PC-9 (cell line): Measurements from ENCODE around the gene DICER1. TPM values are rescaled to one million over a fixed set of nuclear protein-coding genes. Genes with fewer than 3 reads are reported as not detected.

Source experiments
- BruUV-seq: library from RNA; stranded (reverse); fragments of 400-500 nt; replicated peaks from 2 replicates; lab custom pipeline; 2021; lab: Mats Ljungman, UMichigan
- CTCF ChIA-PET: fragments of 300-600 bp; sonication (Branson Sonifier 250); formaldehyde crosslinking; loops from one replicate; lab custom pipeline; 2022; ENCODE audit warnings: antibody characterized with exemption; lab: Charles Lee
- POLR2A ChIA-PET: fragments of 300-600 bp; sonication (Branson Sonifier 250); formaldehyde crosslinking; loops from one replicate; lab custom pipeline; 2022; ENCODE audit warnings: antibody characterized with exemption; ENCODE audit not compliant: unreplicated experiment; lab: Charles Lee
- DNase-seq, 2 experiments: peaks; one replicate each; pipeline versions ENCODE4 v3.0.0 to v3.0.0-alpha.2; 2015 to 2022; ENCODE audit warnings: mixed read lengths in 1 of 2
- H2AFZ ChIP-seq: fragments of 200-600 bp; sonication (generic); 2 replicates; pipeline ENCODE4 v1.8.1; 2017; ENCODE audit warnings: antibody characterized with exemption
- H3F3A ChIP-seq: fragments of 200-600 bp; sonication (generic); 2 replicates; pipeline ENCODE4 v1.8.1; 2017; ENCODE audit warnings: antibody characterized with exemption, mild to moderate bottlenecking, low read depth; ENCODE audit not compliant: insufficient read depth
- H3K27ac ChIP-seq: fragments of 200-600 bp; sonication (generic); 2 replicates; pipeline ENCODE4 v1.6.1; 2016; ENCODE audit warnings: mixed run types
- H3K27me3 ChIP-seq: fragments of 200-600 bp; sonication (generic); 2 replicates; pipeline ENCODE4 v1.6.1; 2016; ENCODE audit warnings: low read depth, mixed run types; ENCODE audit not compliant: insufficient read depth
- H3K36me3 ChIP-seq: fragments of 200-600 bp; sonication (generic); 2 replicates; pipeline ENCODE4 v1.6.1; 2016; ENCODE audit warnings: low read depth, mixed run types
- H3K4me1 ChIP-seq: fragments of 200-600 bp; sonication (generic); replicated peaks from 2 replicates; pipeline ENCODE4 v1.6.1; 2016; ENCODE audit warnings: mixed run types; ENCODE audit not compliant: insufficient read depth
- H3K4me2 ChIP-seq: fragments of 200-600 bp; sonication (generic); 2 replicates; pipeline ENCODE4 v1.6.1; 2017; ENCODE audit warnings: mixed run types
- H3K4me3 ChIP-seq: fragments of 200-600 bp; sonication (generic); 2 replicates; pipeline ENCODE4 v1.6.1; 2016; ENCODE audit warnings: mixed run types
- H3K79me2 ChIP-seq: fragments of 200-600 bp; sonication (generic); 2 replicates; pipeline ENCODE4 v1.6.1; 2017; ENCODE audit warnings: low read depth, mixed run types
- H3K9me2 ChIP-seq: fragments of 200-600 bp; sonication (generic); 2 replicates; pipeline ENCODE4 v1.8.1; 2017; ENCODE audit warnings: mild to moderate bottlenecking; ENCODE audit not compliant: insufficient read depth
- H3K9me3 ChIP-seq: fragments of 200-600 bp; sonication (generic); 2 replicates; pipeline ENCODE4 v1.8.1; 2016; ENCODE audit warnings: low read depth; ENCODE audit not compliant: insufficient read depth
- H4K20me1 ChIP-seq: fragments of 200-600 bp; sonication (generic); 2 replicates; pipeline ENCODE4 v1.8.1; 2017; ENCODE audit not compliant: insufficient read depth
- EZH2 ChIP-seq: fragments of 200-600 bp; sonication (generic); IDR thresholded peaks from 2 replicates; pipeline ENCODE4 v1.8.0; 2017; ENCODE audit warnings: antibody characterized with exemption, low read depth
- intact Hi-C: fragments of 100-400 bp; cut with micrococcal nuclease; formaldehyde crosslinking; loops from one replicate; pipeline ENCODE4 v1.10.0; 2022; ENCODE audit not compliant: unreplicated experiment
- total RNA-seq: library from RNA; stranded (reverse); gene quantifications from 2 replicates; pipeline ENCODE4 v1.2.3, GENCODE V29; 2021
- TF ChIP-seq, protein P1 (sequence below): fragments of 200-600 bp; sonication (generic); conservative IDR thresholded peaks from 2 replicates; pipeline ENCODE4 v1.6.1; 2017; ENCODE audit warnings: mixed run types, antibody characterized with exemption, mild to moderate bottlenecking, moderate library complexity

DICER1 gene
- total RNA-seq, 1 experiment from 2014 or later: 15.1 TPM

DNA sequence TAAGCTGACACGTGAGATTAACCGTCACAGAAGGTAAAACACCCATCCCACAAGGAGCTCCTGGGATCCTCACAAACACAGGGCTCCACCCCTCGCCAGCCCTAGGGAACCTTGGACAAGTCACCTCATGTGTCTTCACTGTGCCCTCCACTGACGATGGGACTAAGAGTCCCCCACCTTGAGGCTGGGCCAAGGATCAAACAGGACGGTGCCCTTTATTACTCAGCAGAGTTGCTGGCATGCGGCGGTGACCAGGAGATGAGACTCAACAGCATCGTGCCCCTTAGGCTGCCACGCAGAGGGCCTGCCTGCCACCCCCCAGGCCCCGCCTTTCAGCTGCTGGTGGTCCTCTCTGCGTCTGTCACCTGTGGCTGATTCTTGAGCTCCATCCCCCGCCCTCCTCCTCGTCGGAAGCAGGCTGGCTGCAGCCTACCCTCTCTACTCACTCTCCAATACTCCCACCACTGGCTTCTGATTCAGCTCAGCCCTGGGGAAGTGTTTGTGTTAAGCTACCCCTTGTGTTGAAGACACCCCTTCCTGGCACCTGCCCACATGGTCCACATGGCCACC, 105.2 kb downstream of the DICER1 start:
- ChIA-PET CTCF (no interaction called here), POLR2A (no interaction called here)
- Histone ChIP-seq H3K4me3 (no peak overlapping the region), H3K36me3 (no peaks in the 10 kb centered on the region), H3K4me2 (no peak overlapping the region), H3K79me2 (no peaks in the 10 kb centered on the region), H3F3A (no peaks in the 10 kb centered on the region), H3K27ac (no peak overlapping the region), H3K9me2 (no peaks in the 10 kb centered on the region), H4K20me1 (no peaks in the 10 kb centered on the region), H3K27me3 (peaks cover 33% of the 10 kb centered on the region), H3K4me1 (no peaks in the 10 kb centered on the region), H3K9me3 (no peaks in the 10 kb centered on the region), H2AFZ (no peak overlapping the region)
- BruUV-seq: no TSS peak
- intact Hi-C loops: no loop called here
- no peak for DNase-seq
- TF ChIP-seq EZH2: no peak
- TF ChIP-seq, protein P1, sequence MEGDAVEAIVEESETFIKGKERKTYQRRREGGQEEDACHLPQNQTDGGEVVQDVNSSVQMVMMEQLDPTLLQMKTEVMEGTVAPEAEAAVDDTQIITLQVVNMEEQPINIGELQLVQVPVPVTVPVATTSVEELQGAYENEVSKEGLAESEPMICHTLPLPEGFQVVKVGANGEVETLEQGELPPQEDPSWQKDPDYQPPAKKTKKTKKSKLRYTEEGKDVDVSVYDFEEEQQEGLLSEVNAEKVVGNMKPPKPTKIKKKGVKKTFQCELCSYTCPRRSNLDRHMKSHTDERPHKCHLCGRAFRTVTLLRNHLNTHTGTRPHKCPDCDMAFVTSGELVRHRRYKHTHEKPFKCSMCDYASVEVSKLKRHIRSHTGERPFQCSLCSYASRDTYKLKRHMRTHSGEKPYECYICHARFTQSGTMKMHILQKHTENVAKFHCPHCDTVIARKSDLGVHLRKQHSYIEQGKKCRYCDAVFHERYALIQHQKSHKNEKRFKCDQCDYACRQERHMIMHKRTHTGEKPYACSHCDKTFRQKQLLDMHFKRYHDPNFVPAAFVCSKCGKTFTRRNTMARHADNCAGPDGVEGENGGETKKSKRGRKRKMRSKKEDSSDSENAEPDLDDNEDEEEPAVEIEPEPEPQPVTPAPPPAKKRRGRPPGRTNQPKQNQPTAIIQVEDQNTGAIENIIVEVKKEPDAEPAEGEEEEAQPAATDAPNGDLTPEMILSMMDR: no peak

DNA sequence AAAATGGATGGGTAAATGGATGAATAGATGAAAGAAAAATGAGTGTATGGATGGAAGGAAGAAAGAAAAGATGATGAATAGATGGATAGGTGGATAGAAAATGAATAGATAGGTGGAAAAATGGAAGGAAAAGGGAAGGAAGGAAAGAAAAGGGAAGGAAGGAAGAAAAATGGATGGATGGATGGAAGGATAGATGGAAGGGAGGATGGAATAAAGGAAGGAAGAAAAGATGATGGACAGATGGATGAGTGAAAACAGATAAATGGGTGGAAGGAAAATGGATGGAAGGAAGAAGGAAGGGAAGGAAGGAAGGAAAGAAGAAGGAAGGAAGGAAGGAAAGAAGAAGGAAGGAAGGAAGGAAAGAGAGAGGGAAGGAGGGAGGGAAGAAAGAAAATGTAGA, 107.4 kb downstream of the DICER1 start:
- Histone ChIP-seq H3K27me3 (peaks cover 51% of the 10 kb centered on the region), H3K36me3 (no peaks in the 10 kb centered on the region), H3F3A (no peaks in the 10 kb centered on the region), H3K27ac (no peak overlapping the region), H3K9me3 (no peaks in the 10 kb centered on the region), H3K79me2 (no peaks in the 10 kb centered on the region), H3K4me1 (no peaks in the 10 kb centered on the region), H3K4me2 (no peak overlapping the region), H4K20me1 (no peaks in the 10 kb centered on the region), H3K9me2 (no peaks in the 10 kb centered on the region), H3K4me3 (no peak overlapping the region), H2AFZ (no peak overlapping the region)
- DNase-seq: no peak
- TF ChIP-seq EZH2: no peak
- TF ChIP-seq, protein P1: no peak
- CTCF ChIA-PET: no interaction called here
- POLR2A ChIA-PET: no interaction called here
- no TSS peak for BruUV-seq
- intact Hi-C loops: no loop called here

DNA sequence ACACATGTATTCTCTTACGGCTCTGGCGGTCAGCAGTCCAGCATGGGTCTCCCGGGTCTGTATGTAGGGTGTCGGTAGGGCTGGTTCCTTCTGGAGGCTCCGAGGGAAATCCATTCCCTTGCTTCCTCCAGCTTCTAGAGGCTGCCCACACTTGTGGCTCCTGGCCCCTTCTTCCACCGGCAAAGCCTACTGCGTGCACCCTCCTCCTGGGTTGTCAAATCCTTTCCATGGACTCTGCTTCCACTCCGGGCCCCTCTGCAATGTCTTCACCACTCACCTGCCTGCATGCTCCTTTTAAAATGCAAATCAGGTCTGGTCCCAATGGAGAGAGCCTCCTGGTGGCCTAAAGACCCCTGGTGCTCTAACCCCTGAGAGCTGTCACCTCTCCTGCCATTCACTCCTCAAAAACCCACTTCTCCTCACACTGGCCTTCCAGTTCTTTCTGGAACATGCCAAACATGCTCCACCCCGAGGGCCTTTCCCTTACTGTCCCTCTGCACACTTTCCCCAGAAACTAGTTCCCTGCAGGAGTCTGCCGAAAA, 108.5 kb downstream of the DICER1 start:
- Histone ChIP-seq H4K20me1 (no peaks in the 10 kb centered on the region), H3K4me3 (no peak overlapping the region), H3K79me2 (no peaks in the 10 kb centered on the region), H3K9me3 (no peaks in the 10 kb centered on the region), H3K4me1 (no peaks in the 10 kb centered on the region), H3K9me2 (no peaks in the 10 kb centered on the region), H2AFZ (no peak overlapping the region), H3K27ac (no peak overlapping the region), H3F3A (no peaks in the 10 kb centered on the region), H3K4me2 (no peak overlapping the region), H3K27me3 (peaks cover 62% of the 10 kb centered on the region), H3K36me3 (no peaks in the 10 kb centered on the region)
- TF ChIP-seq, protein P1: no peak
- TF ChIP-seq EZH2: no peak
- intact Hi-C loops: no loop called here
- CTCF ChIA-PET: no interaction called here
- POLR2A ChIA-PET: no interaction called here
- no peak for DNase-seq
- BruUV-seq: no TSS peak
